Heart right ventricle (tissue), 16 donors: ENCODE measurements around the gene ITGB3BP. TPM values are rescaled to one million over a fixed set of nuclear protein-coding genes. Genes with fewer than 3 reads are reported as not detected.

Experiments
- ATAC-seq, 8 donors: fragments of 200-7000 bp; cut with Tn5 transposase; one replicate each; pipeline ENCODE4 v1.9.1; 2020; ENCODE audit warnings: mild to moderate bottlenecking in 8 of 8, moderate library complexity in 8 of 8, moderate number of reproducible peaks in 1 of 8
- DNase-seq, 2 donors: peaks; one replicate each; pipeline ENCODE4 v3.0.0-alpha.2; 2020
- H3K27ac ChIP-seq, 10 donors: fragments of 200-600 bp; sonication (generic) in 2 of 10; one replicate each; pipeline versions ENCODE4 v1.5.0 to v1.8.0; 2020 to 2022; ENCODE audit warnings: mild to moderate bottlenecking in 3 of 10
- H3K27me3 ChIP-seq, 7 donors: fragments of 200-600 bp; one replicate each; pipeline ENCODE4 v1.8.0; 2021 to 2022; ENCODE audit warnings: mild to moderate bottlenecking in 2 of 7
- H3K36me3 ChIP-seq, 9 donors: fragments of 200-600 bp; sonication (generic) in 1 of 9; one replicate each; pipeline versions ENCODE4 v1.5.0 to v1.8.0; 2020 to 2022; ENCODE audit warnings: mild to moderate bottlenecking in 2 of 9
- H3K4me1 ChIP-seq, 9 donors: fragments of 200-600 bp; sonication (generic) in 1 of 9; one replicate each; pipeline versions ENCODE4 v1.5.0 to v1.8.0; 2020 to 2022; ENCODE audit warnings: mild to moderate bottlenecking in 4 of 9
- H3K4me3 ChIP-seq, 10 donors: fragments of 200-600 bp; sonication (generic) in 2 of 10; one replicate each; pipeline versions ENCODE4 v1.5.0 to v1.8.0; 2020 to 2022; ENCODE audit warnings: mild to moderate bottlenecking in 7 of 10, moderate library complexity in 2 of 10
- H3K9me3 ChIP-seq, 11 donors: fragments of 200-600 bp in 10 of 11; sonication (generic) in 2 of 11; one replicate each; pipeline versions ENCODE4 v1.5.0 to v1.8.0; 2013 to 2022; ENCODE audit warnings: mild to moderate bottlenecking in 2 of 11, control low read depth in 1 of 11, moderate library complexity in 1 of 11
- CTCF ChIP-seq, 9 donors: fragments of 200-600 bp; sonication (generic) in 2 of 9; IDR thresholded peaks; one replicate each; pipeline versions ENCODE4 v1.5.0 to v1.8.0; 2021 to 2022; ENCODE audit warnings: antibody characterized with exemption in 9 of 9, mild to moderate bottlenecking in 5 of 9, moderate library complexity in 1 of 9
- WGBS, 2 donors: extraction: QIAGEN DNeasy Blood & Tissue Kit; methylation state at CpG; one replicate each; pipeline ENCODE4 v1.1.7; 2013; ENCODE audit warnings: inconsistent platforms in 1 of 2; 5-methylcytosine and 5-hydroxymethylcytosine counted together
- intact Hi-C, 10 donors: fragments of 100-400 bp; cut with DNase I; formaldehyde crosslinking; loops; one replicate each; pipeline versions ENCODE4 v1.11.1 to v1.14.2; 2022
- polyA plus RNA-seq, 2 donors: library from polyadenylated mRNA; stranded (reverse); fragments of 200-250 nt; gene quantifications; one replicate each; pipeline ENCODE4 v1.2.3, GENCODE V29; 2013
- total RNA-seq, 10 donors: library from RNA; stranded (reverse); fragmentation: NEBNext Ultra II Directional in 3 of 10; extraction: Animal tissue kit (Norgen Biotek cat#: 25700) in 3 of 10; gene quantifications; one replicate each; pipeline versions ENCODE4 v1.2.1 to v1.2.4, GENCODE V29; 2021 to 2023
- donor health status: Arrhythmogenic right ventricular cardiomyopathy.
- donor health status: ischemic (EF 13 %, LVEDD 7.1; RV severe dilation, severe dysfunction).
- donor health status: healthy with polysubstance abuse.
- donor health status: DM: no; HTN: yes; CAD: no.
- donor health status: DM: no; HTN: no; CAD: no.
- donor health status: ischemic (EF 25% LVEDD 6.9; RV normal size, moderate dysfunction).
- donor health status: ischemic (EF 25% LVEDD 5.7; RV mildly dilated, moderate dysfunction).
- donor health status: healthy.
- donor health status: DM: yes; HTN: yes; CAD: no.
- donor health status: Ischemic cardiomyopathy.
- donor health status: ischemic (EF 35%, LVEDD 5.7; RV mildly dilated, moderate dysfunction).
- donor health status: nonischemic (EF 11% LVEDD 7.7; RV severe dilation, severe dysfunction).
- donor health status: DM: yes; HTN: yes; CAD: no.
- donor health status: PGD.
- donor health status: ischemic (EF 29% LVEDD 5.4; RV normal size, mild dysfunction).
- donor health status: nonischemic (EF 23%, LVEDD 6.1; RV moderate dilation, normal function).

ITGB3BP gene
- total and polyA plus RNA-seq, 12 donors = 4.3 to 14.7 (median 7.4) TPM

DNA sequence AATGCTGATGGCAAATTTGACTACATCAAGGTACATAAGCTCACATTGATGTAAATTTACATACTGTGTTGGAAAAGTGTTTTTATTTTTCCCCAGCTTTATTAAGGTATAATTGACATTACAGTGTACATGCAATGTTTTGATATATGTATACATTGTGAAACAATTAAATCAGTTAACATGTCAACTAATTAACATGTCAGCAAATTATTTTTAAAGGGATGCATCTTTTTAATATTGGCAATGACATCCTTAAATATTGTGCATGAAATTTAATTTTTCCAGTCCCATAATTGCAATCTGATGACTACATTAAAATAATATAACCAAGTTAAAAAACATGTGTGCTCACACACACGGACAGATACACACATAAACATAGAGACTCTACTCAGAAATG lies 9.7 kb upstream of the ITGB3BP start:
- Histone ChIP-seq H3K9me3 (no peaks in the 10 kb centered on the region), H3K4me1 (peaks cover 0 to 4% (median 0%) of the 10 kb centered on the region in 9 donors), H3K36me3 (peaks cover 0 to 89% (median 6%) of the 10 kb centered on the region in 9 donors), H3K27me3 (no peaks in the 10 kb centered on the region), H3K27ac (no peak overlapping the region), H3K4me3 (no peak overlapping the region)
- intact Hi-C loops = loop anchor here in 4 of 10 donors (10.0 kb wide), 3 partner anchors 68 to 698 kb away; no protein-coding TSS in a partner anchor
- 86 to 89% methylated on average over 1 of the region's 1 CpG for WGBS, 2 donors
- no peak for ATAC-seq
- TF ChIP-seq CTCF (IDR thresholded peaks at IDR 0.05) = no peak
- no peak for DNase-seq

DNA sequence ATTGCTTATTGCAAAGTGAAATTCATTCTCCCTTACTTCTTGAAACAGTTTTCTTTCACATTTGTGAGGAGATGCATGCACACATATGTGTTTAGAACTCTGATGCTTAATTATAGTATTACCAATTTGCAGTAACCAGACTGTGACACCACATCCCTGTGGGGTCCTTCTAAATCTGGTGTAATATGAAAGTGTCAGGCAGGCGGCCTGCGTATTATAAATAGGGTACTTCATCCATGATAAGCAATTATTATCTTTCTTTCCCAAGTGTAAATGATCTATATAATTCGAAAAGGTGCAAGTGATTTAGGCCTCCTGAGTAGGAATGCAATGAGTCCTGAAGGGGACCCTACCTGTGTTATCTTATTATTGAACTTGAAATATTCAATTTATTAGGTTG lies 1.2 kb upstream of the ITGB3BP start:
- no peak for TF ChIP-seq CTCF (IDR thresholded peaks at IDR 0.05)
- Histone ChIP-seq H3K27me3 (no peaks in the 10 kb centered on the region), H3K4me3 (peak overlapping the region in 9 of 10 donors; percentile 49 to 86 (median 75)), H3K36me3 (peaks cover 0 to 38% (median 0%) of the 10 kb centered on the region in 9 donors), H3K9me3 (no peaks in the 10 kb centered on the region), H3K27ac (peak overlapping the region in 9 of 10 donors; percentile 78 to 96 (median 90)), H3K4me1 (peaks cover 3 to 24% (median 18%) of the 10 kb centered on the region in 9 donors)
- 30 to 34% methylated on average over 3 of the region's 3 CpGs for WGBS, 2 donors
- intact Hi-C loops = loop anchor here in 1 of 10 donors (10.0 kb wide), 1 partner anchor 679 kb away; no protein-coding TSS in a partner anchor
- DNase-seq (no peak), ATAC-seq (no peak)

DNA sequence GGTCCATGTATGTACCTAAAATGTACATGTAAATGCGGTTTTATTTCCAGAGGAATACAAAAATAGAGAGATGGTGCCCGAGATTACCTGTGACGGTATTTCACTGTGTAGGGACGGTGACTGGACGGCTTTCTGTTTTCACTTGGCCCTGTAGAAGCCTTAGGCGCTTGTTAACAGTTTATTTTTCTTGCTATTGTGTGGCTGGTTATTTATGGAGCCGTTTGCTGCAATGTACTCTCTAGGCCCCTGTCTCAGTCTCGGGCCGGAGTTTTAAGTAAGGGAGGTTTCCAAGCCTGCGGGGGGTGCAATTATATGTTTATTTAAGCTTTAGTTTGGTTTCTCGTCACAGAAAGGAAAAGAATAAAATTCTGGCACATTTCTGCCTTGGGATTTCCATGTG lies 713 bp upstream of the ITGB3BP start:
- H3K4me1 ChIP-seq = peaks cover 3 to 24% (median 18%) of the 10 kb centered on the region in 9 donors
- ATAC-seq (peak; percentile 16 to 75 (median 62)), DNase-seq (no peak)
- intact Hi-C loops = loop anchor here in 1 of 10 donors (10.0 kb wide), 1 partner anchor 679 kb away; no protein-coding TSS in a partner anchor
- H3K27me3 ChIP-seq = no peaks in the 10 kb centered on the region
- H3K36me3 ChIP-seq = peaks cover 0 to 33% (median 0%) of the 10 kb centered on the region in 9 donors
- peak overlapping the region; percentile 78 to 96 (median 89) for H3K27ac ChIP-seq
- peak overlapping the region; percentile 49 to 86 (median 74) for H3K4me3 ChIP-seq
- no peak for TF ChIP-seq CTCF (IDR thresholded peaks at IDR 0.05)
- 0 to 1% methylated on average over 11 of the region's 11 CpGs for WGBS, 2 donors
- no peaks in the 10 kb centered on the region for H3K9me3 ChIP-seq

DNA sequence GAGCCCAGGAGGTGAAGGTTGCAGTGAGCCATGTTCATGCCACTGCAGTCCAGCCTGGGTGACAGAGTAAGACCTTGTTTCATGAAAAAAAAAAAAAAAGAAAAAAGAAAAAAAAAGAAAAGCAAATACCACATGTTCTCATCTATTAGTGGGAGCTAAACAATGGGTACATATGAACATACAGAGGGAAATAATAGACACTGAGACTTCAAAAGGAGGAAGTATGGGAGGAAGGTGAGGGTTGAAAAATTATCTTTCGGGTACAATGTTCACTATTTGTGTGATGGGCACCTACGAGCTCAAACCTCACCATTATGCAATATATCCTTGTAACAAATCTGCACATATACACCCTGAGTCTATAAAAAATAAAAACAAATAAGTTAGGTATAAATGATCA lies 6.4 kb downstream of the ITGB3BP start:
- ATAC-seq (no peak), DNase-seq (no peak)
- Histone ChIP-seq H3K36me3 (peaks cover 0 to 11% (median 0%) of the 10 kb centered on the region in 9 donors), H3K27me3 (no peaks in the 10 kb centered on the region), H3K4me3 (no peak overlapping the region), H3K9me3 (peaks cover 0 to 10% (median 0%) of the 10 kb centered on the region in 11 donors), H3K4me1 (peaks cover 0 to 6% (median 0%) of the 10 kb centered on the region in 9 donors), H3K27ac (no peak overlapping the region)
- WGBS, 2 donors = 87 to 97% methylated on average over 2 of the region's 2 CpGs
- intact Hi-C loops = no loop called here
- TF ChIP-seq CTCF (IDR thresholded peaks at IDR 0.05) = no peak
